Stimulated activated CD4-positive, alpha-beta T cell treated with anti-CD3 and anti-CD28 coated beads, TNF-alpha, amount 100 ng/mL, for 48 hours (primary cell): ENCODE results near the gene EIF5A2.
"Not testable (repeated sequence)": the region's sequence is repeated elsewhere in the genome, so short reads cannot be mapped to it uniquely, and the experiment has no call there.

ENCODE experiments used
- DNase-seq, 3 donors: peaks; one replicate each; pipeline ENCODE4 v3.0.0-alpha.2; 2020; ENCODE audit warnings: low read depth in 3 of 3

EIF5A2 gene

DNA sequence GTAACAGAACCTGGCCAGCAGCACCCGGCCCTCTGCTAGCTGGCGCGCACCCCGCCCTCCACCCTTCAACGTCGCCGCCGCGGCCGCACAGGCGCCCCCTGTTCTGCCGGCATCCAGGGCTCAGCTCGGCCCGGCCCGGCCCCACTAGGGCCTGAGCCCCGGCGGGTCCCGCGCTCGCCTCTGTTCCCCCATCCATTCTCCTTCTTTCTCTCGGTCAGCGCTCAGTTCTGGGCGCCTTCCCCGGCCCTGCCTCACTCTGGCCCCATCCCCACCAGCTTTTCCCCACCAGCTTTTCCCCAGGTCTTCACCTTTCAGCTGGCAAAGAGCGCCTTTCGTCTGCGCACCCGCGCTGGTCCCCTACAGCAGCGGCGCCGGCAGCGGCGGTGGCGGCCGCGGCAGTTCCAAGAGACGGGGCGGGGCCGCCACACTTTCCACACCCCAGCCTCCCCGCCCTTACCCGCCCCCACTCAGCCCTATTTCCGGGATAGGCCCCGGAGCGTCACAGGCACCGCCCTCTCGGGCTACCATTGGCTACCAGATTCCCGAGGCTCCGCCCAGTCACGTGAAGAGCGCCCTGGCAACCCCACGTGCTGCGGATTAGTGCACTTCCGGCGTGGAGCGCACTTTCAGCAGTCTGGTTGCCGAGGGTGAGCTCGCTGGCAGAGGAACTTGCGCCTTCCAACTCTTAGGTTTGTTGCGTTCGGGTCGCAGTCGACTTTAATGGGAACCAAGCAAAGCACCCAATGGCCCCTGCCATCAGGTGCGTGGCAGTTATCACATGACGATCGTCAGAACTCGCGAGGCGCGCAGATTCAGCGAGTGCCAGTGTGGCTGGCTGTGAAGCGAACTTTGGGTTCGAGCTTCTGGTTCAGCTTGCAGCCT lies at the start of gene EIF5A2:
TSS of gene EIF5A2 (minus strand) at position 403 of the 882 bp plus-strand sequence. CDS start 831 bp downstream, outside the sequence.
- peak; percentile 89 to 98 (median 93) for DNase-seq

- DNase-seq: no peak
Measured at GRCh38 chr3:170956647-170957046, 48.2 kb upstream of the EIF5A2 start.

DNA sequence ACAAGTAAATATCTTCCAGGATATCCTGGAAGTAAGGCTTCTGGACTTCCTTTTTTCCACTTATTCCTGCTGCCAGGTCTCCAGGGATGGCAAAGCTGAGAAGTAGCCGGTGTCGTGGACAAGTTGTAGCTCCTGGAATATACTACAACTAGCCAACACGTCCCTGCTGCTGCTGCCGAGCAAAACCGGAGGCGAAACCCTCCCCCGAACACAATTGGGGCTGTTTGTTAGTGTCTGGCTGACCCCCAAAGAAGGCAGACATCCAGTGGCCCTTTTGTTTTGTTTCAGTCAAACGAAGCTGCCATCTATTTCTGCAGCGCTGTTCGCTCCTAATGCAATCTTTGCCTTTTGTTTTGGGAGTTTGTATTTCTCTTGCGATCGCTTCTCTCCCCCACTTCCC lies 45.3 kb upstream of the EIF5A2 start:
- DNase-seq: no peak

- DNase-seq: no peak
Measured at GRCh38 chr3:170953229-170953628, 44.8 kb upstream of the EIF5A2 start.

DNA sequence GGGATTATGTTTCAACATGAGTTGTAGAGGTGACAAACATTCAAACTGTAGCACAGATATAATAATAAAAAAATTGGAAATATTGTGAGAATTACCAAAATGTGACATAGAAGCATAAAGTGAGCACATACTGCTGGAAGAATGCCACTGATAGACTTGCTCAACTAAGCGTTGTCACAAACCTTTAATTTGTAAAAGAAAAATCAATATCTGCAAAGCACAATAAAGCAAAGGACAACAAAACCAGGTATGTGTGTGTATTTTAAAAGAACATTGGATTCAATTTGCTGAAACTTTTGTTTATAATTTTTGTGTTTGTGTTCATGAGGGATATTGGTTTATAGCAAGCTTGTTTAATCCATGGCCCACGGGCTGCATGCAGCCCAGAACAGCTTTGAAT lies 40.8 kb upstream of the EIF5A2 start:
- DNase-seq: no peak

DNA sequence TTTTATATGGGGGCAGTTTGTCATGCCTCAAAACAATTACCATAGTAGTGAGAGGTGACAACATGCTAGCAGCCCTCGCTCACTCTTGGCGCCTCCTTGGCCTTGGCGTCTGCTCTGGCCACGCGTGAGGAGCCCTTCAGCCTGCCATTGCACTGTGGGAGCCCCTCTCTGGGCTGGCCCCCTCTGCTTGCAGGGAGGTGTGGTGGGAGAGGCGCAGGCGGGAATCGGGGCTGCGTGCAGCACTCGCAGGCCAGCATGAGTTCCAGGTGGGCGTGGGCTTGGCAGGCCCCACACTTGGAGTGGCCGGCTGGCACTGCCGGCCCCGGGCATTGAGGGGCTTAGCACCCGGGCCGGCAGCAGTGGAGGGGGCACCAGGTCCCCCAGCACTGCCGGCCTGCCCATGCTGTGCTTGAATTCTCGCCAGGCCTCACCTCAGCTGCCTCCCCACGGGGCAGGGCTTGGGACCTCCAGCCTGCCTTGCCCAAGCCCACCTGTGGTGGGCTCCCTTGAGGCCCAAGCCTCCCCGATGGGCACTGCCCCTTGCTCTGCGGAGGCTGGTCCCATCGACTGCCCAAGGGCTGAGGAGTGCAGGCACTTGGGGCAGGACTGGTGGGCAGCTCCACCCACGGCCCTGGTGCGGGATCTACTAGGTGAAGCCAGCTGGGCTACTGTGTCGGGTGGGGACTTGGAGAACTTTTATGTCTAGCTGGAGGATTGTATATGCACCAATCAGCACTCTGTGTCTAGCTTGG lies 38.8 kb upstream of the EIF5A2 start:
- no peak for DNase-seq

GRCh38 chr3:170942011-170942410 lies 33.6 kb upstream of the EIF5A2 start:
- DNase-seq: no peak

- no peak for DNase-seq
Measured at GRCh38 chr3:170941551-170941950, 33.1 kb upstream of the EIF5A2 start.

GRCh38 chr3:170933039-170933438 lies 24.6 kb upstream of the EIF5A2 start:
- DNase-seq: not testable (repeated sequence)

DNA sequence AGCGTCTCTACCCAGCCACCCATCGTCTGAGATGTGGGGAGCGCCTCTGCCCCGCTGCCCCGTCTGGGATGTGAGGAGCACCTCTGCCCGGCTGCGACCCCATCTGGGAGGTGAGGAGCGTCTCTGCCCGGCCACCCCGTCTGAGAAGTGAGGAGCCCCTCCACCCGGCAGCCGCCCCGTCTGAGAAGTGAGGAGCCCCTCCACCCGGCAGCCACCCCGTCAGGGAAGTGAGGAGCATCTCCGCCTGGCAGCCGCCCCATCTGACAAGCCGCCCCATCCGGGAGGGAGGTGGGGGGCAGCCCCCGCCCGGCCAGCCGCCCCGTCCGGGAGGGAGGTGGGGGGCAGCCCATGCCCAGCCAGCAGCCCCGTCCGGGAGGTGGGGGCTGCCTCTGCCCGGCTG lies 15.1 kb upstream of the EIF5A2 start:
- not testable (repeated sequence) for DNase-seq

DNA sequence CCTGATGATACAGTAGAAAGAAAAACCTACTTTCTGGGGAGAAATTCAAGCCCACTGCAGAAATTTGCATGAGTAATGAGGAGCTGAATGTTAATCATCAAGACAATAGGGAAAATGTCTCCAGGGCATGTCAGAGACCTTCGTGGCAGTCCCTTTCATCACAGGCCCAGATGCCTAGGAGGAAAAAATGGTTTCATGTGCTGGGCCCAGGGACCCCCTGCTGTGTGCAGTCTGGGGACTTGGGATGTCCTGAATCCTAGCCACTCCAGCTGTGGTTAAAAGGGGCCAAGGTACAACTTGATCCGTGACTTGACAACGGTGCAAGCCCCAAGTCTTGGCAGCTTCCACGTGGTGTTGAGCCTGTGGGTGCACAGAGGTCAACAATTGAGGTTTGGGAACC lies 10.3 kb upstream of the EIF5A2 start:
- no peak for DNase-seq

GRCh38 chr3:170914690-170915089 lies 6.3 kb upstream of the EIF5A2 start:
- DNase-seq: no peak

DNA sequence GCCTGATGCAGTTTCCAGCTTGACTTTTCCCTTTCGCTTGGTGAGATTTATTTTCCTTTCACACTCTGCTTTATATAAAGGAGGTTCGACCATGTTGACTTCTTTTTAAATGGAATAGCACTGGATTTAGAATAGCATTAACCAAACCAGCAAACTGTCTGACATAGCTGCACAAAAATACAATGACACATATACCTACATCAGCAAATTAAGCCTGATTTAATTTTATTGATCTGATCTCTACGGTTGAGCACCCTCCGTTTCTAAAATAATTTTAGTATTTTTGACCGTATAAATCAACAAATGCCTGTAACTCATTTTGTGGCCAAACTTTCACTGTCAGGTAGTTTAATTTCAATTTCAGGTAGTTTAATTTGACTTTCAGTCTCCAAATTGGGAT lies 5.8 kb upstream of the EIF5A2 start:
- no peak for DNase-seq

- DNase-seq: no peak
Measured at GRCh38 chr3:170911051-170911450, 2.6 kb upstream of the EIF5A2 start.

DNA sequence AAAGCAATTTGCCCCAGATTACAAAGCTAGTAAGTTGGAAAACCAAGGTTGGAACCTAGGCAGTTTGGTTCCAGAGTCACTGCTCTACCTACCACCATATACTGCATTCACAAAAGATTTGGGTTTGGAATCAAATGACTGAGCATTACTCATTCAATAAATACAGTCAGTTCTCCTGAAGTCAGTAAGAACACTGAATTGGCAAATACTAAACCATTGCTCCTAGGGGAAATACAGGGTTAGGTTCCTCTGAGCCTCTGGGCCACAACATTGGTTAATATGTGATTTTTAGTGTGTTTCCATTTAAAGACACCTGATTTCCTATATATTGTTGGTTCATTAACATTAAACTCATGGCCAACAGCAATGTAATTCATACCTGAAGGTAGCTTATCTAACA lies 2.1 kb upstream of the EIF5A2 start:
- no peak for DNase-seq

DNA sequence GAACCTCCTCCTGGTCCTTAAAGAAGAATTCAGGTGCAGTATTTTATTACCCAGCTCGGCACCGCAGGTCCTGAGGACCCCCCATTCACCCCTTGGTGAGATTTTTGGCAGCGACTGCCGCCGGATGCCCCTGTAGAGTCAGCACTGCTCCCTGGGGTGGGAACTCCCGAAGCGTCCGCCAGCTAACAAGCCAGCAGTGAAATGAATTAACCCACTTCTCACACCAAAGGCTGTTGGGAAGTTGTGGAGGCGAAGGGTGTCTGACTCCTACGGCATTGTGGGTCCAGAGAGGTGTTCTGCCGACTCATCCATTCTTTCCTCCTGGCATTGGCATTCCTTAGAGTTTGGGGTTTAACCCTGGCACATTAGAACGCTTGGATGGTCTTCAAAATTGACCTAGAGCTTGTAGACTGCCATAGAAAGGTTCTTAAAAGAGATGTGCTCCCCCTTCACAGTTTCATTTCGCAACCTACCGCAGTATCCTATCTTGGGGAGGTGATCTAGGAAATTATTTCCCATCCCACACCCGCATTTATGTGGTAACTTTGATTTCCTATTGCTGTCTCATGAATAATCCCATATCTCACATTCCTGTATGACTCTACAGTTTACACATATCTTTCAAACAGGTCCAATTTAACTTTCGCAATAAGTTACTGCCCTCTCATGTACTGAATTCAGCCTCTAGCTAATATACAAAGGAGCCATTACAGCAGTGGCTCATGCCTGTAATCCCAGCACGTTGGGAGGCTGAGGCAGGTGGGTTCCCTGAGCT lies 879 bp upstream of the EIF5A2 start:
- DNase-seq: no peak

GRCh38 chr3:170907637-170908234 lies 701 bp downstream of the EIF5A2 start:
- DNase-seq: no peak

- DNase-seq: no peak
Measured at GRCh38 chr3:170905862-170906261, 2.6 kb downstream of the EIF5A2 start.

DNA sequence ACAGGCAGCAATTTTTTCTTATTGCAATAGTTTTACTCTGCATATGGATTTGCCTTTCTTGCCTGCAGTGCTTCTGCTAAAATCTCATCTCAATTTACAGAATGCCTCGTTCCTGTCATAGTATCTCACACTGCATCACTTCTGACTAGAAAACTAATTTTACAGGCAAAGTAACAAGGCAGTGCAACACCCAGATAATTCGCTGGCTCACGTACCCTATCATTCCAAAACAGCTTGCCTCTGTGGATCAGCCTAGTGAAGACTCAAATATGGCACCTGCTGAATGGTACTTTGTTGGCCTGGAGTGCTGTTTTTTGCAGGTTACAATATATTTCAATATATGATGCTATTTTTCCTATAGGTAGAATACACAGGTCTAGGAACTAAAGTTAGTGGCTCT lies 5.3 kb downstream of the EIF5A2 start:
- no peak for DNase-seq

DNA sequence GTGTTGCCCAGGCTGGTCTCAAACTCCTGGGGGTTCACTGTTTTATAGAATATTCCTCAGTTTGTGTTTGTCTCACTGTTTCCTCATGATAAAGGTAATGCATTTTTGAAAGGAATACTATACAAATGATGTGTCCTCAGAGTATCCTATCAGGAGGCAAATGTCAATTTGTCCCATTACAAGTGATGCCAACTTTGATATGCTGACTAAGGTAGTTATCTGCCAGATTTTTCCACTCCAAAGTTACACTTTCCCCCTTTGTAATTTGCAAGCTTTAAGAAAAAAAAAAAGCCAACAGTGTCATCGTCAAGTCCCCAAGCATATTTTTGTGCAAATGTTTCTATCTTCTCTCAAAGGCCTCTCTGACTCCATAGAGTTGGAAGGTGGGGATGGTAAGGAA lies 9.0 kb downstream of the EIF5A2 start:
- no peak for DNase-seq

- DNase-seq: no peak
Measured at GRCh38 chr3:170897978-170898377, 10.5 kb downstream of the EIF5A2 start.

DNA sequence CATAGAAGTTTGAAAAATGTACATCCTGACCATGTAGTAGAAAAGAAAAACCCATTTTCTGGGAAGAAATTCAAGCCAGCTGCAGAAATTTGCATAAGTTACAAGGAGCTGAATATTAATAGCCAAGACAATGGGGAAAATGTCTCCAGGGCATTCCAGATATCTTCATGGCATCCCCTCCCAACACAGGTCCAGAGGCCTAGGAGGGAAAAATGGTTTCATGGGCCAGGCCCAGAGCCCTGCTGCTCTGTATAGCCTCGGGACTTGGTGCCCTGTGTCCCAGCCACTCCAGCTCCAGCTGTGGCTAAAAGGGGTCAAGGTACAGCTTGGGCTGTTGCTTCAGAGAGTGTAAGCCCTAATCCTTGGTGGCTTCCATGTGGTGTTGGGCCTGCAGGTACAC lies 11.2 kb downstream of the EIF5A2 start:
- DNase-seq: not testable (repeated sequence)
